ENCODE measurements around the gene SNAP29. TPM values are rescaled to one million over a fixed set of nuclear protein-coding genes. Genes with fewer than 3 reads are reported as not detected.
"Not testable (repeated sequence)": the region's sequence is repeated elsewhere in the genome, so short reads cannot be mapped to it uniquely, and the experiment has no call there.

SNAP29 gene
- total RNA-seq, 1 donor from 2014 or later = 18.3 TPM

DNA sequence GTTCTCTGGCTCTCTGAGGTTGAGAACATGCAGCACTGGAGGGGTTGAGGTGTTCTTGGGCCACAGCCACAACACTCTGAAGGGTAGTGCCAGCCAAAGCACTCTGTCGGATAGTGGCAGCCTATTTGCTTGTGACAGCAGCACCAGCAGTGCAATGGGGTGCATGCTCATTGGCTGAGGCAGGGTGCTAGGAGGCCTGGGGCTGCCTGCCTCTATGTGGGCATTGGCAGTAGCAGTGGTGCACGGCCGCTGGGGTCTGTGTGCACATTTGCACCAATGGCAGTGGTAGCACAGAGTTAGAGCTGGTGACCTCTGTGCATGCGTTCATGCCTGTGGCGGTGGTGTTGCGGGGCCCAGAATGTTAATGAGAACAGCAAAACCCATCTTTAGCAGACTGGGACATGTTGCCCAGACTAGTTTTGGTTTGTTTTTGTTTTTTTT lies 25.6 kb upstream of the SNAP29 start:
- no peak for DNase-seq (ENCODE audit: low read depth)
- peaks cover 5% of the 10 kb centered on the region for H3K36me3 ChIP-seq (ENCODE audit: control insufficient read depth, insufficient read depth, low read length)
- TF ChIP-seq, protein P1, sequence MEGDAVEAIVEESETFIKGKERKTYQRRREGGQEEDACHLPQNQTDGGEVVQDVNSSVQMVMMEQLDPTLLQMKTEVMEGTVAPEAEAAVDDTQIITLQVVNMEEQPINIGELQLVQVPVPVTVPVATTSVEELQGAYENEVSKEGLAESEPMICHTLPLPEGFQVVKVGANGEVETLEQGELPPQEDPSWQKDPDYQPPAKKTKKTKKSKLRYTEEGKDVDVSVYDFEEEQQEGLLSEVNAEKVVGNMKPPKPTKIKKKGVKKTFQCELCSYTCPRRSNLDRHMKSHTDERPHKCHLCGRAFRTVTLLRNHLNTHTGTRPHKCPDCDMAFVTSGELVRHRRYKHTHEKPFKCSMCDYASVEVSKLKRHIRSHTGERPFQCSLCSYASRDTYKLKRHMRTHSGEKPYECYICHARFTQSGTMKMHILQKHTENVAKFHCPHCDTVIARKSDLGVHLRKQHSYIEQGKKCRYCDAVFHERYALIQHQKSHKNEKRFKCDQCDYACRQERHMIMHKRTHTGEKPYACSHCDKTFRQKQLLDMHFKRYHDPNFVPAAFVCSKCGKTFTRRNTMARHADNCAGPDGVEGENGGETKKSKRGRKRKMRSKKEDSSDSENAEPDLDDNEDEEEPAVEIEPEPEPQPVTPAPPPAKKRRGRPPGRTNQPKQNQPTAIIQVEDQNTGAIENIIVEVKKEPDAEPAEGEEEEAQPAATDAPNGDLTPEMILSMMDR (IDR thresholded peaks at IDR 0.05; ENCODE audit: insufficient read depth, low read length, poor library complexity, severe bottlenecking) = no peak
- no peaks in the 10 kb centered on the region for H3K27me3 ChIP-seq (ENCODE audit: control insufficient read depth, insufficient read depth, low read length)
- no peak overlapping the region for H3K4me3 ChIP-seq (ENCODE audit: low read depth, low read length)

DNA sequence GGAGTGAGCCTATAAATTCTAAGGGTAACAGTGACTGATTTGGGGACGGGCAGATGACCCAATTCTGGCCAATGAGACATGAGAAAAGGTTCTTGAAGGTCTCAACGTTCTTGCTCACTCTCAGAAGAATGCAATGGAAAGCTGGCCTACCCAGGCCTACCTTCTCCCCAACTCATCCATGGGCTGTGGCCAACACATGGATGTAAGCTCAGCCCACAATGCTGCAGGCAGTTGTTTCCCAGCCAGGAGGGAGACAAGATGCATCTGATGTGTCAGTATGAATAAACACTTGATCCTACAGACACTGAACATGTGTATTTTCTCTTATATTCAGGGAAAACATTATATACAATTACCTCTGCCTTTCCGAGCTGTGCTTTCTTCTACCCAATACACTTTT lies 24.6 kb upstream of the SNAP29 start:
- DNase-seq (ENCODE audit: low read depth) = no peak
- Histone ChIP-seq H3K36me3 (ENCODE audit: control insufficient read depth, insufficient read depth, low read length) (peaks cover 5% of the 10 kb centered on the region), H3K27me3 (ENCODE audit: control insufficient read depth, insufficient read depth, low read length) (no peaks in the 10 kb centered on the region), H3K4me3 (ENCODE audit: low read depth, low read length) (no peak overlapping the region)
- TF ChIP-seq, protein P1 (IDR thresholded peaks at IDR 0.05; ENCODE audit: insufficient read depth, low read length, poor library complexity, severe bottlenecking) = no peak

DNA sequence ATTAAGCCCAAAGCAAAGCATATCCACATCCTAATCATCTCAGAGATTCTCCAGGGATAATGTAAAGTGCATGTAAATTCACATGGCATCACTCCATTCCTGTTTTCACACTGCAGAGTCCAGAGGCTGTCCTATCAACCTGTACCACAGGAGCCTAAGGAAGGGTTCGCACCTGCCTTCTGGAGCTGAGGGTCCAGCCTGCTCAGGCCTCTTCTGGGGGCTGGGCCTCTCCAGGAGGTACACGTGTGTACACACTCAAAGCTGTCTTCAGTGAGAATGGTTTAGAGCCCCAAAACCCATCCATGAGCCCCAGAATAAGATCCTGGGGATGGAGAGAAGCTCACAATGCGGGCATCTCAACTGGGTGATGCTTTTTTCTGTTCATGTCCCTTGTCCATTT lies 24.1 kb upstream of the SNAP29 start:
- DNase-seq (ENCODE audit: low read depth) = no peak
- TF ChIP-seq, protein P1 (IDR thresholded peaks at IDR 0.05; ENCODE audit: insufficient read depth, low read length, poor library complexity, severe bottlenecking) = no peak
- no peaks in the 10 kb centered on the region for H3K27me3 ChIP-seq (ENCODE audit: control insufficient read depth, insufficient read depth, low read length)
- H3K36me3 ChIP-seq (ENCODE audit: control insufficient read depth, insufficient read depth, low read length) = peaks cover 5% of the 10 kb centered on the region
- H3K4me3 ChIP-seq (ENCODE audit: low read depth, low read length) = no peak overlapping the region

DNA sequence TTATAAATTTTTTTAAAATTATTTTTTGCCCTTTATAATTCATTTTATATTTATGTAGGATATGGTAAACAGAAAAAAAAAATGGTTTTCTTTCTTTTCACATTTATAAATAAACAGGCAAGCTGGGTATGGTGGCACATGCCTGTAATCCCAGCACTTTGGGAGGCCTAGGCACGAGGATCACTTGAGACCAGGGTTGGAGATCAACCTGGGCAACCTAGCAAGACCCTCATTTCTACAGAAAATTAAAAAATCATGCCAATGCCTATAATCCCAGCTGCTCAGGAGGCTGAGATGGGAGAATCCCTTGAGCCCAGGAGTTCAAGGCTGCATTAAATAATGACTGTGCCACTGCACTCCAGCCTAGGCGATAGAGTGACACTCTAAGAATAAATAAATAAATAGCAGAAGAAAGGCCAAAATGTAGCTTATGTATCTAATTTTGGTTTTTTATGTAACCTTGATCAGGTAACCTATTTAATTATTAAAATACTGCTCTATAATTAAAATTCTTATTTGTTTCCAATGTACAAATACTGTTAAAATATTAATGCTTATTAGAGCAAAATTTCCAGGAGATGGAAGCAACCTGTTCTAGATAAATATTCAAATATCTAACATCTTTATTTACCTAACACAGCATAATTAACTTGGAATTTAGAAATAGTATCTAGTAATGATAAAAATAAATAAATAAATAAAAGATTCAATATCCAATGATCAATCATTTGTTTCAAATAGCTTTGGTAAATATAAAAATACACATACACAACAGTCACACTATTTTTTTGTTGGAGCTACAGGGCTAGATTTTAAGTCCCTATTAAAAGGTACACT lies 21.6 kb upstream of the SNAP29 start:
- H3K36me3 ChIP-seq (ENCODE audit: control insufficient read depth, insufficient read depth, low read length) = peaks cover 5% of the 10 kb centered on the region
- TF ChIP-seq, protein P1 (IDR thresholded peaks at IDR 0.05; ENCODE audit: insufficient read depth, low read length, poor library complexity, severe bottlenecking) = no peak
- H3K4me3 ChIP-seq (ENCODE audit: low read depth, low read length) = no peak overlapping the region
- DNase-seq (ENCODE audit: low read depth) = no peak
- H3K27me3 ChIP-seq (ENCODE audit: control insufficient read depth, insufficient read depth, low read length) = no peaks in the 10 kb centered on the region

- H3K36me3 ChIP-seq (ENCODE audit: control insufficient read depth, insufficient read depth, low read length); DNase-seq (ENCODE audit: low read depth); H3K27me3 ChIP-seq (ENCODE audit: control insufficient read depth, insufficient read depth, low read length); H3K4me3 ChIP-seq (ENCODE audit: low read depth, low read length): not testable (repeated sequence)
Observed at GRCh38 chr22:20839354-20839753, 19.5 kb upstream of the SNAP29 start.

DNA sequence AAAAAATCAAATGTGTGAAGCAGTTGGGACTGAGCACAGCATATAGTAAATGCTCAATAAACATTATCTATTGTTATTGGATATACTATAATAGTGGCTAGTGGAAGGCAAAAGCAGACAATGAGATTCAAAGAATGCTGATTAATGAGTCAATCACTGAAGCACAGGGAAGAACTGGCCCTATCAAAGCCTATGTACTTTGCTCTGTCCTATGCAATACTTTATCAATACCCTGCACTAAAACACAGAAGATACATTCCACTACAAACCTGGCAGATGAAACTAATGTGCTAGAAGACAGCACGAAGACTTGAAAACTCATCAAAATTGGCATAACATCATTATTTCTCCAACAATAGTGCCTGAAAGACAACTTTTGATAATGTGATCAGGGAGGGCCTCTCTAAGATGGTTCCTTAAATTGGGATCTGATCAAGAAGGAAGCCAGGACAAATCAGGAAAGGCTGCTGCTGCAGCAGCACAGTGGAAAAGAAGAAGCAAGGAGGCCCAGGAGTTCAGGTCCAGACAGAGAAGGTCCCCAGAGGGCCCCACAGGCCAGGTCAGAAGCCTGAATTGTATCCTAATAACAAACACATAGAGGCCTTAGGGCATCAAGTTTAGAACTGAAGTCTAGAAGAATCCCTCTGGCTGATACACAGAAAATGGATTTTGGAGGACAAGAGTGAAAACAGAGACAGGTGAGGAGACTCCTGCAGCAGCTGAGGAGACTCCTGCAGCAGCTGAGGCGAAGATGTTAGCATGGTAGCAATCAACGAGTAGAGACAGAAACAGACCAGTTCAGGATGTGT lies 18.8 kb upstream of the SNAP29 start:
- no peak overlapping the region for H3K4me3 ChIP-seq (ENCODE audit: low read depth, low read length)
- DNase-seq (ENCODE audit: low read depth) = no peak
- TF ChIP-seq, protein P1 (IDR thresholded peaks at IDR 0.05; ENCODE audit: insufficient read depth, low read length, poor library complexity, severe bottlenecking) = no peak
- no peaks in the 10 kb centered on the region for H3K27me3 ChIP-seq (ENCODE audit: control insufficient read depth, insufficient read depth, low read length)
- no peaks in the 10 kb centered on the region for H3K36me3 ChIP-seq (ENCODE audit: control insufficient read depth, insufficient read depth, low read length)
